AG09319 (cell line): ENCODE measurements around the gene HDAC4.
"Not testable (repeated sequence)": the region's sequence is repeated elsewhere in the genome, so short reads cannot be mapped to it uniquely, and the experiment has no call there.

Experiments used
- DNase-seq: peaks from one replicate; pipeline ENCODE4 v3.0.0-alpha.2; 2010; ENCODE audit warnings: low read depth; ENCODE audit errors: extremely low read depth
- TF ChIP-seq, protein P1 (sequence below): IDR thresholded peaks from 2 replicates; pipeline ENCODE4 v1.5.1; 2011; ENCODE audit warnings: low read depth, mild to moderate bottlenecking, inconsistent platforms, low read length, moderate library complexity

The HDAC4 gene

DNA sequence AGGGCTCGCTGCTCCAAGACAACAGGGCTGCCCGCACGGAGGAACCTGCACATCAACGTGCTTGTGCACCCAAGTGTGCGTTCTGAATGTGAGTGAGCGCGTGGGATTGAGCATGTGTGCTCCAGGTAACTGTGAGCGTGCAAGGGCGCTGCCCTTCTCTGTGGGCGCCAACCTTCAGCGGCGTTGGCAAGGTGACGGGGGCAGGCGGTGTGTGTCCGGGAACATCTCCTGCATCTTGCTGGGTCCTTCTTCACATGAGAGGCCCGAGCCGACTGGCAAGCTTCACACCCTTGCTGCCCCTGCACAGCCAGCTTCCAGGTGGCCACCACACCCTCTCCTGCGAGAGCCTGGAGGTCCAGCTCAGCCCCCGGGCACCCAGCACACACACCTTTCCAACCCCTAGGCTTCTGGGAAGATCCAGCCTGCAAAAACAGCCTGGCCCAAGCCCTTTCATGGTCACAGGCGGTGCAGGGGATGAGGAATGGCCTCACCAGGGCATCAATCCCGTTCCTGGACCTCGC is 220.9 kb downstream of the HDAC4 start:
- no peak for DNase-seq
- TF ChIP-seq, protein P1, sequence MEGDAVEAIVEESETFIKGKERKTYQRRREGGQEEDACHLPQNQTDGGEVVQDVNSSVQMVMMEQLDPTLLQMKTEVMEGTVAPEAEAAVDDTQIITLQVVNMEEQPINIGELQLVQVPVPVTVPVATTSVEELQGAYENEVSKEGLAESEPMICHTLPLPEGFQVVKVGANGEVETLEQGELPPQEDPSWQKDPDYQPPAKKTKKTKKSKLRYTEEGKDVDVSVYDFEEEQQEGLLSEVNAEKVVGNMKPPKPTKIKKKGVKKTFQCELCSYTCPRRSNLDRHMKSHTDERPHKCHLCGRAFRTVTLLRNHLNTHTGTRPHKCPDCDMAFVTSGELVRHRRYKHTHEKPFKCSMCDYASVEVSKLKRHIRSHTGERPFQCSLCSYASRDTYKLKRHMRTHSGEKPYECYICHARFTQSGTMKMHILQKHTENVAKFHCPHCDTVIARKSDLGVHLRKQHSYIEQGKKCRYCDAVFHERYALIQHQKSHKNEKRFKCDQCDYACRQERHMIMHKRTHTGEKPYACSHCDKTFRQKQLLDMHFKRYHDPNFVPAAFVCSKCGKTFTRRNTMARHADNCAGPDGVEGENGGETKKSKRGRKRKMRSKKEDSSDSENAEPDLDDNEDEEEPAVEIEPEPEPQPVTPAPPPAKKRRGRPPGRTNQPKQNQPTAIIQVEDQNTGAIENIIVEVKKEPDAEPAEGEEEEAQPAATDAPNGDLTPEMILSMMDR = no peak

DNA sequence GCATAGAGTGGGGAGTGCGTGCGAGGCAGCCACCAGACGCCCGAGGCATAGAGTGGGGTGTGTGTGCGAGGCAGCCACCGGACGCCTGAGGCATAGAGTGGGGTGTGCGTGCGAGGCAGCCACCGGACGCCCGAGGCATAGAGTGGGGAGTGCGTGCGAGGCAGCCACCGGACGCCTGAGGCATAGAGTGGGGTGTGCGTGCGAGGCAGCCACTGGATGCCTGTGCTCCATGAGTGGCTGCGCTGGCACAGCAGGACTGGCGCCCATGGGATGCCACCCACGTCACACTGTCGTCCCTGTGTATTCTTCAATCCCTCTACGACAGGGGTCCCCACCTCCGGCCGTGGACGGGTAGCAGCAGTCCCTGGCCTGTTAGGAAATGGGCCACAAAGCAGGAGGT is 221.9 kb downstream of the HDAC4 start:
- TF ChIP-seq, protein P1 = no peak
- no peak for DNase-seq

DNA sequence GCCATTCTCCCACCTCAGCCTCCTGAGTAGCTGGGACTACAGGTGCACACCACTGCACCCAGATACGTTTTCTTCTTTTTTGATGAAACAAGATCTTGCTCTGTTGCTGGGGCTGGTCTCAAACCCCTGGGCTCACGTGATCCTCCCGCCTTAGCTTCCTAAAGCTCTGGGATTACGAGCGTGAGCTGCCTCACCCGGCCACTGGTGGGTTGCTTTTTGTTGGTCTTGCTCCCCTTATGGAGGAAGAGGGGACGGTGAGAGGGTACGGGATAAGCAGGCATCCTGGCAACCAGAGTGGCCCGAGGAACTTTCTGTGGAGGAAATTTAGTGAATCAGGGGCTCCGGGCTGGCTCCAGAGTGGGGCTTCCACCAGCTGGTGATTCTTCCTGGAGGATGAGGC is 222.3 kb downstream of the HDAC4 start:
- DNase-seq = no peak
- TF ChIP-seq, protein P1 = no peak

DNA sequence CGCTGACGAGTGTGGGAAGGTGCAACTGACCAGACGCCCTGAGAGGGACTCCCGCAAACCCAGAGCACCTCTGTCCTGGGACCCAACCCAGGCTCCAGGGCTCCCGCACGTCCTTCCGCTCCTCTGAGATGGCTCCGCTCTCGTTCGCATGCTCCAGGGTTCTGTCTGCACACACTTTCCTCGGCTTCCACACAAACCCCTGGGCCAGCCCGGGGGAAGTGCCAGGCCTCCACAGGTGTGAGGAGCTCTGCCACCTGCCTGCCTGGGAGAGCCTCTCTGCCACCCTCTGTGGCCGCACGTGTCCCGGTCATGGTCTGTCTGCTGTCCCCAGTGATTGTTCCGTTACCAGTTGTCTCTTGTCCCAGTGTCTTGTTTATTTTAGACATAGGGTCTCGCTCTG is 222.9 kb downstream of the HDAC4 start:
- TF ChIP-seq, protein P1 = no peak
- no peak for DNase-seq

DNA sequence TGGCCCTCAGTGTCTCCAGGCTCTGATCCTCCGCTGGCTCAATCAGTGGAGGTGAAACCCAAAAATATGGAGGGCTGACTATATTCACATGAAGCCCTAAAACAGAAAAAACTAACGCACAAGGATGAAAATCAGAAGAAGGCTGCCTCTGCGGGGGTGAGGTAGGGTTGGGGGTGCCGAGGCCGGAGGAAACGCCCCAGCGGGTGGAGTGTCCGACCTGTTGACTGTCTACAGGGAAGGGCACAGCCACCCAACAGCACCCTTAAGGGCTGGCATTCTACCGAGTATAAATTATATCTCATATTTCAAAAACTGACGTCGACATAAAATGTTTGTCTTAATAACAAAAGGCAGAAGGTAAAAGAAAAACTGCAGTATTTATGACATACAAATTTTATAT is 223.5 kb downstream of the HDAC4 start:
- DNase-seq = no peak
- TF ChIP-seq, protein P1 = no peak

DNA sequence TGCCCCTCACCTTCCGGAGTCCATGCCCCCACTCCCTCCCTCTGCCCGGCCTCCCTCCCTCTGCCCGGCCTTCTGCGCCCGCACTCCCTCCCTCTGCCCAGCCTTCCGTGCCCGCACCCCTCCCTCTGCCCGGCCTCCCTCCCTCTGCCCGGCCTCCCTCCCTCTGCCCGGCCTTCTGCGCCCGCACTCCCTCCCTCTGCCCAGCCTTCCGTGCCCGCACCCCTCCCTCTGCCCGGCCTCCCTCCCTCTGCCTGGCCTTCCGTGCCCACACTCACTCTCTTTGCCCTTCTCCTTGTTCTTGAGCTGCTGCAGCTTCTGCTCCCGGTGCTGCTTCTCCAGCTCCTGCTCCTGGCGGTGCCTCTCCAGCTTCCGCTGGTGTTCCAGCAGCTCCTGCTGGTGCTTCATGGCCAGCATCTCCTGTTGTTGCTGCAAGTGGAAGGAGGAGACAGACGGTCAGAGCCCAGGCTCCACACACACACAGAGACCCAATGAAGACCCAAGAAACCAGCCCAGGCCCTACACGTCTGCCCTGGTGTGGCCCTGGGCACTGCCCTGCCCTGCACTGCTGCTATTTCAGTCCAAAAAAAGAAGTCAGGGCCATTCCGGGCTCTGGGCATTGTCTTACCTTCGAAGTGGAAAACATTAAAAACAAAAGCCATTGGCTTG is 224.5 kb downstream of the HDAC4 start:
- DNase-seq = not testable (repeated sequence)

DNA sequence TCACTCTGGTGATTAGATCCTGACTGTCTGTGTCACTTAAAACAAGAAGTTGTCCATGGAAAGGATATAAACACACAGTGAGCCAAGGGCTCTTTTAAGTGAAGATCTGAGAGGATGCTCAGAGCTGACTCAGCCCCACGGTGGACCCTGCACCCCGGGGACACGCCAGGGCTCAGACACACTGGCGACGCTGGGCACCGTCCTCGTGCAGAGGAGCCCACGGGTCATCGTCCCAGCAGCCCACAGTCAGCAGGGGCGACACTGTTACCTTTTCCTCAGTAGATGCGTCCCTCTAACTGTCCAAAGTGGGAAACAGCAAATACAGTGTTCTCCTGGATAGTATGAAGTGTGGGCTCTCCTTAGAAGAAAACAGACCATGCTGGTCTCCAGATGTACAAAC is 225.6 kb downstream of the HDAC4 start:
- DNase-seq = no peak
- TF ChIP-seq, protein P1 = no peak

DNA sequence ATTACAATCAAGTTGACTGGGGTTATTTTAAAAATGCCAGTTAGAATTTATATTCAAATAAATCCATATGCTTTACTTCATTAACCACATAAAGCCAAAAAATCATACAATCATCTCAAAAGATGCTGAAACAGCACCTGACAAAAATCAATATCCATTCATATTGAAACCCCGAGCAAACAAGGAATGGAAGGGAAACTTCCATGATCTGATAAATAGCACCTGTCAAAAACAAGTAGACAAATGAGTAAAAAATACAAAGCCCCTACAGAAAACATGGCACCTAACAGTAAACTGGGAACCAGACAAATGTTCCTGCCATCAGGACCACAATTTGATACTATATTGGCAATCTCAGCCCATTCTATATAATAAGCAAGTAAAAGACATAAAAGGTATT is 227.5 kb downstream of the HDAC4 start:
- DNase-seq = no peak
- TF ChIP-seq, protein P1 = no peak
